Measurements from ENCODE around the gene ATP5F1D. TPM values are rescaled to one million over a fixed set of nuclear protein-coding genes. Genes with fewer than 3 reads are reported as not detected.

ATP5F1D gene
- total and polyA plus RNA-seq, 2 of the 13 experiments (the other 11 are each of a cell fraction or from before 2014, with no cell fraction given): 39.4 to 78.7 TPM

DNA sequence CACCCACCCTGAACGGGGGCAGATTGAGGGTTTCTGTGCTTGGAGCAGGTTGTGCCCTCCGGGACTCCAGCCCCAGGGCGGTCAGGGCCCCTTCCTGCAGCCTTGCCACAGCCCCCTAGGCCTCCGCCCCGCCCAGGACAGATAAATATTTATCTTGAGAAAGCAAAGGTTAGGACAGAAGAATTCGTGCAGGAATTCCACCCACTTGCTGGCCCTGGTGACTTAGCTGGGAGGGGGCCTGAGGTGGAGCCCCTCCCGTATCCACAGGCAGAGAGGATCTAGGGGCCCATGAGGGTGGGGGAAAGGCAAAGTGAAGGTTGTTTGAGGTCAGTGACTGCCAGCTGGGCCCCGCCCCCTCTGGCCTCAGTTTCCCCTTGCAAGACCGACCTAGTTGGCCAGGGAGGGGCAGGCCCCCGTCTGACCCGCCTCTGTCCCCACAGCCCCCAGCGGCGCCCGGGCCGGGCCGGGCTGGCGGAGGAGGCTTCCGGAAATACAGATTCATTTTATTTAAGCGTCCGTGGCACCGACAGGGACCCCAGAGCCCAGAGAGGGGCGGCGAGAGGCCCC, 12.0 kb downstream of the ATP5F1D start (continued):
- TF ChIP-seq KAT8 (CRISPR knock-in tag; IDR thresholded peaks at IDR 0.05): 0 out of 2 replicates have a peak, but pooled peaks have one; percentile 19
- peak; percentile 25; the same call in 1 of the 2 replicates for TF ChIP-seq KDM5B (CRISPR knock-in tag; IDR thresholded peaks at IDR 0.05; ENCODE audit: borderline replicate concordance)
- TF ChIP-seq, protein P1, sequence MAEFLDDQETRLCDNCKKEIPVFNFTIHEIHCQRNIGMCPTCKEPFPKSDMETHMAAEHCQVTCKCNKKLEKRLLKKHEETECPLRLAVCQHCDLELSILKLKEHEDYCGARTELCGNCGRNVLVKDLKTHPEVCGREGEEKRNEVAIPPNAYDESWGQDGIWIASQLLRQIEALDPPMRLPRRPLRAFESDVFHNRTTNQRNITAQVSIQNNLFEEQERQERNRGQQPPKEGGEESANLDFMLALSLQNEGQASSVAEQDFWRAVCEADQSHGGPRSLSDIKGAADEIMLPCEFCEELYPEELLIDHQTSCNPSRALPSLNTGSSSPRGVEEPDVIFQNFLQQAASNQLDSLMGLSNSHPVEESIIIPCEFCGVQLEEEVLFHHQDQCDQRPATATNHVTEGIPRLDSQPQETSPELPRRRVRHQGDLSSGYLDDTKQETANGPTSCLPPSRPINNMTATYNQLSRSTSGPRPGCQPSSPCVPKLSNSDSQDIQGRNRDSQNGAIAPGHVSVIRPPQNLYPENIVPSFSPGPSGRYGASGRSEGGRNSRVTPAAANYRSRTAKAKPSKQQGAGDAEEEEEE (CRISPR knock-in tag; IDR thresholded peaks at IDR 0.05; ENCODE audit: borderline replicate concordance): no peak
- TF ChIP-seq ARNTL (CRISPR knock-in tag; IDR thresholded peaks at IDR 0.05): peak; percentile 63; the same call in 1 of the 2 replicates
- TF ChIP-seq ZFP1 (CRISPR knock-in tag; IDR thresholded peaks at IDR 0.05): no peak; the same call in 1 of the 2 replicates
- TF ChIP-seq, protein P2, sequence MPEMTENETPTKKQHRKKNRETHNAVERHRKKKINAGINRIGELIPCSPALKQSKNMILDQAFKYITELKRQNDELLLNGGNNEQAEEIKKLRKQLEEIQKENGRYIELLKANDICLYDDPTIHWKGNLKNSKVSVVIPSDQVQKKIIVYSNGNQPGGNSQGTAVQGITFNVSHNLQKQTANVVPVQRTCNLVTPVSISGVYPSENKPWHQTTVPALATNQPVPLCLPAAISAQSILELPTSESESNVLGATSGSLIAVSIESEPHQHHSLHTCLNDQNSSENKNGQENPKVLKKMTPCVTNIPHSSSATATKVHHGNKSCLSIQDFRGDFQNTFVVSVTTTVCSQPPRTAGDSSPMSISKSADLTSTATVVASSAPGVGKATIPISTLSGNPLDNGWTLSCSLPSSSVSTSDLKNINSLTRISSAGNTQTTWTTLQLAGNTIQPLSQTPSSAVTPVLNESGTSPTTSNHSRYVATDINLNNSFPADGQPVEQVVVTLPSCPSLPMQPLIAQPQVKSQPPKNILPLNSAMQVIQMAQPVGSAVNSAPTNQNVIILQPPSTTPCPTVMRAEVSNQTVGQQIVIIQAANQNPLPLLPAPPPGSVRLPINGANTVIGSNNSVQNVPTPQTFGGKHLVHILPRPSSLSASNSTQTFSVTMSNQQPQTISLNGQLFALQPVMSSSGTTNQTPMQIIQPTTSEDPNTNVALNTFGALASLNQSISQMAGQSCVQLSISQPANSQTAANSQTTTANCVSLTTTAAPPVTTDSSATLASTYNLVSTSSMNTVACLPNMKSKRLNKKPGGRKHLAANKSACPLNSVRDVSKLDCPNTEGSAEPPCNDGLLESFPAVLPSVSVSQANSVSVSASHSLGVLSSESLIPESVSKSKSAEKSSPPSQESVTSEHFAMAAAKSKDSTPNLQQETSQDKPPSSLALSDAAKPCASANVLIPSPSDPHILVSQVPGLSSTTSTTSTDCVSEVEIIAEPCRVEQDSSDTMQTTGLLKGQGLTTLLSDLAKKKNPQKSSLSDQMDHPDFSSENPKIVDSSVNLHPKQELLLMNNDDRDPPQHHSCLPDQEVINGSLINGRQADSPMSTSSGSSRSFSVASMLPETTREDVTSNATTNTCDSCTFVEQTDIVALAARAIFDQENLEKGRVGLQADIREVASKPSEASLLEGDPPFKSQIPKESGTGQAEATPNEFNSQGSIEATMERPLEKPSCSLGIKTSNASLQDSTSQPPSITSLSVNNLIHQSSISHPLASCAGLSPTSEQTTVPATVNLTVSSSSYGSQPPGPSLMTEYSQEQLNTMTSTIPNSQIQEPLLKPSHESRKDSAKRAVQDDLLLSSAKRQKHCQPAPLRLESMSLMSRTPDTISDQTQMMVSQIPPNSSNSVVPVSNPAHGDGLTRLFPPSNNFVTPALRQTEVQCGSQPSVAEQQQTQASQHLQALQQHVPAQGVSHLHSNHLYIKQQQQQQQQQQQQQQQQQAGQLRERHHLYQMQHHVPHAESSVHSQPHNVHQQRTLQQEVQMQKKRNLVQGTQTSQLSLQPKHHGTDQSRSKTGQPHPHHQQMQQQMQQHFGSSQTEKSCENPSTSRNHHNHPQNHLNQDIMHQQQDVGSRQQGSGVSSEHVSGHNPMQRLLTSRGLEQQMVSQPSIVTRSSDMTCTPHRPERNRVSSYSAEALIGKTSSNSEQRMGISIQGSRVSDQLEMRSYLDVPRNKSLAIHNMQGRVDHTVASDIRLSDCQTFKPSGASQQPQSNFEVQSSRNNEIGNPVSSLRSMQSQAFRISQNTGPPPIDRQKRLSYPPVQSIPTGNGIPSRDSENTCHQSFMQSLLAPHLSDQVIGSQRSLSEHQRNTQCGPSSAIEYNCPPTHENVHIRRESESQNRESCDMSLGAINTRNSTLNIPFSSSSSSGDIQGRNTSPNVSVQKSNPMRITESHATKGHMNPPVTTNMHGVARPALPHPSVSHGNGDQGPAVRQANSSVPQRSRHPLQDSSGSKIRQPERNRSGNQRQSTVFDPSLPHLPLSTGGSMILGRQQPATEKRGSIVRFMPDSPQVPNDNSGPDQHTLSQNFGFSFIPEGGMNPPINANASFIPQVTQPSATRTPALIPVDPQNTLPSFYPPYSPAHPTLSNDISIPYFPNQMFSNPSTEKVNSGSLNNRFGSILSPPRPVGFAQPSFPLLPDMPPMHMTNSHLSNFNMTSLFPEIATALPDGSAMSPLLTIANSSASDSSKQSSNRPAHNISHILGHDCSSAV (CRISPR knock-in tag; IDR thresholded peaks at IDR 0.05; ENCODE audit: borderline replicate concordance): no peak
- peak; percentile 44 for TF ChIP-seq ZFY (CRISPR knock-in tag; IDR thresholded peaks at IDR 0.05)
- peak; percentile 90 for TF ChIP-seq KDM6A (CRISPR knock-in tag; IDR thresholded peaks at IDR 0.05; ENCODE audit: low read depth)
- peak; percentile 90; the same call in 1 of the 2 replicates for TF ChIP-seq RXRB (CRISPR knock-in tag; IDR thresholded peaks at IDR 0.05; ENCODE audit: borderline replicate concordance)
- peak; percentile 87 for TF ChIP-seq RBM22 (optimal IDR thresholded peaks at IDR 0.05; ENCODE audit: low read length)
- no peak for TF ChIP-seq ZNF530 (CRISPR knock-in tag; IDR thresholded peaks at IDR 0.05; ENCODE audit: low read depth)
- no peak for TF ChIP-seq ZNF773 (CRISPR knock-in tag; IDR thresholded peaks at IDR 0.05; ENCODE audit: borderline replicate concordance)
- peak; percentile 47; the same call in 1 of the 3 replicates for TF ChIP-seq MXI1 (IDR thresholded peaks at IDR 0.05; ENCODE audit: borderline replicate concordance, low read depth, low read length)
- no peak for TF ChIP-seq AHR (CRISPR knock-in tag; IDR thresholded peaks at IDR 0.05)
- TF ChIP-seq MAZ (IDR thresholded peaks at IDR 0.05; ENCODE audit: borderline replicate concordance, low read depth, low read length): peak; percentile 79
- TF ChIP-seq MAZ (CRISPR knock-in tag; IDR thresholded peaks at IDR 0.05; ENCODE audit: low read depth): peak; percentile 83
- TF ChIP-seq, protein P3, sequence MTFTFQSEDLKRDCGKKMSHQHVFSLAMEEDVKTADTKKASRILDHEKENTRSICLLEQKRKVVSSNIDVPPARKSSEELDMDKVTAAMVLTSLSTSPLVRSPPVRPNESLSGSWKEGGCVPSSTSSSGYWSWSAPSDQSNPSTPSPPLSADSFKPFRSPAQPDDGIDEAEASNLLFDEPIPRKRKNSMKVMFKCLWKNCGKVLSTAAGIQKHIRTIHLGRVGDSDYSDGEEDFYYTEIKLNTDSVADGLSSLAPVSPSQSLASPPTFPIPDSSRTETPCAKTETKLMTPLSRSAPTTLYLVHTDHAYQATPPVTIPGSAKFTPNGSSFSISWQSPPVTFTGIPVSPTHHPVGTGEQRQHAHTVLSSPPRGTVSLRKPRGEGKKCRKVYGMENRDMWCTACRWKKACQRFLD (CRISPR knock-in tag; IDR thresholded peaks at IDR 0.05; ENCODE audit: borderline replicate concordance): no peak
- TF ChIP-seq PITX1 (CRISPR knock-in tag; IDR thresholded peaks at IDR 0.05): peak; percentile 78; the same call in 1 of the 2 replicates
- 0 out of 2 replicates have a peak, but pooled peaks have one; percentile 27 for TF ChIP-seq ZNF547 (CRISPR knock-in tag; IDR thresholded peaks at IDR 0.05)
- no peak for TF ChIP-seq NFKB2 (CRISPR knock-in tag; IDR thresholded peaks at IDR 0.05; ENCODE audit: borderline replicate concordance)

Measured in HepG2 (cell line).